Osteoblast (primary cell): ENCODE results near the gene CABP7. TPM values are rescaled to one million over a fixed set of nuclear protein-coding genes. Genes with fewer than 3 reads are reported as not detected.

Source experiments
- DNase-seq: peaks from one replicate; pipeline ENCODE4 v3.0.0; 2011; ENCODE audit warnings: low spot score, mixed read lengths; ENCODE audit not compliant: insufficient read length; ENCODE audit errors: missing footprints
- H2AFZ ChIP-seq: 2 replicates; pipeline ENCODE4 v1.6.0; 2011; ENCODE audit warnings: mild to moderate bottlenecking, low read length
- H3K27ac ChIP-seq: 2 replicates; pipeline ENCODE4 v1.5.1; 2011; ENCODE audit warnings: mild to moderate bottlenecking, low read depth, low read length, moderate library complexity
- H3K27me3 ChIP-seq: 2 replicates; pipeline ENCODE4 v1.6.0; 2012; ENCODE audit warnings: mild to moderate bottlenecking, control low read depth, inconsistent platforms, low read length, moderate library complexity; ENCODE audit not compliant: insufficient read depth
- H3K36me3 ChIP-seq: 2 replicates; pipeline ENCODE4 v1.5.1; 2011; ENCODE audit warnings: mild to moderate bottlenecking, low read length, control low read depth, moderate library complexity; ENCODE audit not compliant: insufficient read depth
- H3K4me1 ChIP-seq: 2 replicates; pipeline ENCODE4 v1.5.1; 2011; ENCODE audit warnings: mild to moderate bottlenecking, low read length, control low read depth, moderate library complexity; ENCODE audit not compliant: insufficient read depth
- H3K4me2 ChIP-seq: 2 replicates; pipeline ENCODE4 v1.6.0; 2011; ENCODE audit warnings: mild to moderate bottlenecking, low read length; ENCODE audit not compliant: insufficient read depth
- H3K4me3 ChIP-seq: fragments of 200-600 bp; sonication (generic); 3 replicates; pipeline ENCODE4 v1.5.1; 2012; ENCODE audit warnings: mild to moderate bottlenecking, low read length, inconsistent platforms; ENCODE audit not compliant: insufficient read depth
- H3K79me2 ChIP-seq: 2 replicates; pipeline ENCODE4 v1.6.0; 2012; ENCODE audit warnings: mild to moderate bottlenecking, low read length, control low read depth, inconsistent platforms; ENCODE audit not compliant: insufficient read depth
- H3K9me3 ChIP-seq: 2 replicates; pipeline ENCODE4 v1.5.1; 2011; ENCODE audit warnings: low read depth, low read length, control low read depth
- H4K20me1 ChIP-seq: 2 replicates; pipeline ENCODE4 v1.6.0; 2012; ENCODE audit warnings: mild to moderate bottlenecking, low read length, control low read depth; ENCODE audit not compliant: insufficient read depth
- CTCF ChIP-seq: IDR thresholded peaks from 2 replicates; pipeline ENCODE4 v1.5.1; 2011; ENCODE audit warnings: mild to moderate bottlenecking, low read depth, low read length, moderate library complexity; ENCODE audit errors: extremely low read depth
- total RNA-seq: library from RNA; depleted of rRNA; stranded (reverse); fragments of >200 nt; gene quantifications from 2 replicates; pipeline ENCODE4 v1.2.3, GENCODE V29; 2012

CABP7 gene
- total RNA-seq, 1 donor, result not detected

GRCh38 chr22:29732883-29733282, 13.1 kb downstream of the CABP7 start:
- no peaks in the 10 kb centered on the region for H4K20me1 ChIP-seq
- H2AFZ ChIP-seq, result no peak overlapping the region
- H3K4me1 ChIP-seq, result no peaks in the 10 kb centered on the region
- TF ChIP-seq CTCF, result no peak
- H3K79me2 ChIP-seq, result no peaks in the 10 kb centered on the region
- DNase-seq, result peak; percentile 76
- no peaks in the 10 kb centered on the region for H3K36me3 ChIP-seq
- no peak overlapping the region for H3K4me2 ChIP-seq
- no peak overlapping the region for H3K4me3 ChIP-seq
- no peaks in the 10 kb centered on the region for H3K9me3 ChIP-seq
- no peak overlapping the region for H3K27ac ChIP-seq
- H3K27me3 ChIP-seq, result no peaks in the 10 kb centered on the region

GRCh38 chr22:29733362-29734201, 13.8 kb downstream of the CABP7 start:
- no peaks in the 10 kb centered on the region for H3K4me1 ChIP-seq
- H3K9me3 ChIP-seq, result no peaks in the 10 kb centered on the region
- no peaks in the 10 kb centered on the region for H3K36me3 ChIP-seq
- no peak overlapping the region for H3K27ac ChIP-seq
- no peak overlapping the region for H2AFZ ChIP-seq
- no peaks in the 10 kb centered on the region for H3K27me3 ChIP-seq
- peak; percentile 85 for DNase-seq
- no peak overlapping the region for H3K4me2 ChIP-seq
- no peak overlapping the region for H3K4me3 ChIP-seq
- no peak for TF ChIP-seq CTCF
- no peaks in the 10 kb centered on the region for H4K20me1 ChIP-seq
- no peaks in the 10 kb centered on the region for H3K79me2 ChIP-seq

DNA sequence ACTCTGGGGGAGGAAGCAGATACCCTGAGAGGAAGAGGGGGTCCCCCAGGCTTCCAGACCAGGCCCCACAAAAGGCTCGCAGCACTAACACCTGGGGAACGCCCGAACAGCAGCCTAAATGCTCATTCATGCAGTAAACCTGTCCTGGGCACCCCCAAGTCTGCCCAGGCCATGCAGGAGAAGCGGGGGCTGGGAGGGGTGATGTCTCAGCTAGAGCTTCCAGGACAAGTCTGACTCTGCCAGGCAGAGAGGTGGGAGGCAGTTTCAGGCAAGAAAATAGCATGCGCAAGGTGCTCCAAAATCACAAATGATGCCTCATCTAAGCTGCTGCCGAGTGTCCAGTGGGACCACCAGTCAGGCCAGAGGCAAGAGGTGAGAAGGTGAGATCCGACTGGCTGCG, 14.6 kb downstream of the CABP7 start:
- peak; percentile 75 for DNase-seq
- Histone ChIP-seq H3K4me2 (no peak overlapping the region), H3K9me3 (no peaks in the 10 kb centered on the region), H2AFZ (no peak overlapping the region), H4K20me1 (no peaks in the 10 kb centered on the region), H3K79me2 (no peaks in the 10 kb centered on the region), H3K4me1 (no peaks in the 10 kb centered on the region), H3K4me3 (no peak overlapping the region), H3K36me3 (no peaks in the 10 kb centered on the region), H3K27ac (no peak overlapping the region), H3K27me3 (no peaks in the 10 kb centered on the region)
- TF ChIP-seq CTCF, result no peak

DNA sequence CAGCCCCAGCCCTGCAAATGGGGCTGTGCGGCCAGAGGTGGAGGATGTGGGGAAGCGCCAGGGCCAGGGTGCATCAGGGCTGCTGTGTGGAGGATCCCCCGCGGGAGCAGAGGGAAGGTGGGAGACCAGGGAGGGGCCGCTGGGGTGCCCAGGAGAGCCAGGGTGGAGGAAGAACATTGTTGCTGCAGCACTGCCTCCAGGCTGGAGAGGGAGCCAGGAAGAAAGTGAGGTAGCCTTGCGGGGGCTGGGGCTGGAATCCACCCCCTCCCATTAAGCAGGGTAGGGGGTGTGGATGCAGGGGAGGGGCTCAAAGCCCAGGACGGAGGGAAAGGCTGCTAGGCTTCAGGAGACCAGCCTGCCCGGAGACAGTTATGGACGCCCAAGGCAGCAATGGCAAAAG, 15.0 kb downstream of the CABP7 start:
- Histone ChIP-seq H3K4me1 (no peaks in the 10 kb centered on the region), H3K9me3 (no peaks in the 10 kb centered on the region), H3K79me2 (no peaks in the 10 kb centered on the region), H4K20me1 (no peaks in the 10 kb centered on the region), H3K4me2 (no peak overlapping the region), H3K4me3 (no peak overlapping the region), H3K36me3 (no peaks in the 10 kb centered on the region), H3K27ac (no peak overlapping the region), H2AFZ (no peak overlapping the region), H3K27me3 (no peaks in the 10 kb centered on the region)
- no peak for TF ChIP-seq CTCF
- peak; percentile 69 for DNase-seq
